RPMI8226 (cell line): Measurements from ENCODE around the gene SLC31A1.

ENCODE experiments used
- DNase-seq: peaks from one replicate; pipeline ENCODE4 v3.0.0-alpha.2; 2015

Gene SLC31A1

GRCh38 chr9:113221003-113221799, at the start of gene SLC31A1, which contains the start of gene FKBP15:
TSS of gene SLC31A1 (plus strand) at chr9:113221544. CDS start at chr9:113256149, 34,605 bp downstream.
TSS of gene FKBP15 (minus strand) at chr9:113221277. CDS start at chr9:113221243, 34 bp downstream.
- peak; percentile 96 for DNase-seq

GRCh38 chr9:113173341-113173740, 48.0 kb upstream of the SLC31A1 start:
- DNase-seq, result no peak

- no peak for DNase-seq
Measured at GRCh38 chr9:113176803-113177202, 44.5 kb upstream of the SLC31A1 start.

GRCh38 chr9:113177251-113177650, 44.1 kb upstream of the SLC31A1 start:
- no peak for DNase-seq

- no peak for DNase-seq
Measured at GRCh38 chr9:113178087-113178486, 43.3 kb upstream of the SLC31A1 start.

GRCh38 chr9:113179839-113180238, 41.5 kb upstream of the SLC31A1 start:
- no peak for DNase-seq

GRCh38 chr9:113181165-113181564, 40.2 kb upstream of the SLC31A1 start:
- DNase-seq, result no peak

- no peak for DNase-seq
Measured at GRCh38 chr9:113183956-113184488, 37.3 kb upstream of the SLC31A1 start.

GRCh38 chr9:113184539-113184938, 36.8 kb upstream of the SLC31A1 start:
- DNase-seq, result no peak

- DNase-seq, result no peak
Measured at GRCh38 chr9:113185271-113185670, 36.1 kb upstream of the SLC31A1 start.

- DNase-seq, result no peak
Measured at GRCh38 chr9:113186137-113186755, 35.1 kb upstream of the SLC31A1 start.

GRCh38 chr9:113187929-113188595, 33.3 kb upstream of the SLC31A1 start:
- no peak for DNase-seq

- DNase-seq, result no peak
Measured at GRCh38 chr9:113192455-113192854, 28.9 kb upstream of the SLC31A1 start.

- DNase-seq, result no peak
Measured at GRCh38 chr9:113199683-113200329, 21.5 kb upstream of the SLC31A1 start.

- no peak for DNase-seq
Measured at GRCh38 chr9:113205432-113205831, 15.9 kb upstream of the SLC31A1 start.

- DNase-seq, result no peak
Measured at GRCh38 chr9:113205861-113206260, 15.5 kb upstream of the SLC31A1 start.

GRCh38 chr9:113210815-113211214, 10.5 kb upstream of the SLC31A1 start:
- no peak for DNase-seq

- DNase-seq, result peak; percentile 38
Measured at GRCh38 chr9:113215132-113215531, 6.2 kb upstream of the SLC31A1 start.

GRCh38 chr9:113216406-113216805, 4.9 kb upstream of the SLC31A1 start:
- DNase-seq, result no peak

GRCh38 chr9:113219186-113219936, 2.0 kb upstream of the SLC31A1 start:
- DNase-seq, result peak; percentile 7

GRCh38 chr9:113219969-113220368, 1.4 kb upstream of the SLC31A1 start:
- peak; percentile 56 for DNase-seq

GRCh38 chr9:113220467-113221002, 809 bp upstream of the SLC31A1 start:
- peak; percentile 9 for DNase-seq
